ENCODE measurements around the gene C4A.
"Not testable (repeated sequence)": the region's sequence is repeated elsewhere in the genome, so short reads cannot be mapped to it uniquely, and the experiment has no call there.

Gene C4A

GRCh38 chr6:31958741-31959739, 22.8 kb upstream of the C4A start, which contains the start of the genes NELFE and SKIC2:
Gene NELFE, minus strand, starts transcription at chr6:31958971. Its CDS starts 525 bp downstream, at chr6:31958446.
Gene SKIC2, plus strand, starts transcription at chr6:31959175. Its CDS starts 18 bp downstream, at chr6:31959193.
- DNase-seq (ENCODE audit: low read depth in 3 of 3, low spot score in 1 of 3), result peak; percentile 94 to 95 (median 95)

- DNase-seq (ENCODE audit: low read depth in 3 of 3, low spot score in 1 of 3), result no peak
Measured at GRCh38 chr6:31961616-31962015, 20.2 kb upstream of the C4A start.

GRCh38 chr6:31963921-31964320, 17.9 kb upstream of the C4A start:
- DNase-seq (ENCODE audit: low read depth in 3 of 3, low spot score in 1 of 3), result no peak

GRCh38 chr6:31965700-31966099, 16.2 kb upstream of the C4A start:
- DNase-seq (ENCODE audit: low read depth in 3 of 3, low spot score in 1 of 3), result no peak

GRCh38 chr6:31966506-31966905, 15.4 kb upstream of the C4A start:
- DNase-seq (ENCODE audit: low read depth in 3 of 3, low spot score in 1 of 3), result no peak

GRCh38 chr6:31966997-31967925, 14.6 kb upstream of the C4A start:
- DNase-seq (ENCODE audit: low read depth in 3 of 3, low spot score in 1 of 3), result no peak

GRCh38 chr6:31967926-31968320, 13.9 kb upstream of the C4A start:
- no peak for DNase-seq (ENCODE audit: low read depth in 3 of 3, low spot score in 1 of 3)

- no peak for DNase-seq (ENCODE audit: low read depth in 3 of 3, low spot score in 1 of 3)
Measured at GRCh38 chr6:31968326-31968725, 13.5 kb upstream of the C4A start.

- DNase-seq (ENCODE audit: low read depth in 3 of 3, low spot score in 1 of 3), result no peak
Measured at GRCh38 chr6:31968791-31969711, 12.8 kb upstream of the C4A start.

- DNase-seq (ENCODE audit: low read depth in 3 of 3, low spot score in 1 of 3), result no peak
Measured at GRCh38 chr6:31969712-31970603, 11.9 kb upstream of the C4A start.

- no peak for DNase-seq (ENCODE audit: low read depth in 3 of 3, low spot score in 1 of 3)
Measured at GRCh38 chr6:31970604-31971271, 11.1 kb upstream of the C4A start.

- no peak for DNase-seq (ENCODE audit: low read depth in 3 of 3, low spot score in 1 of 3)
Measured at GRCh38 chr6:31971279-31971992, 10.4 kb upstream of the C4A start.

GRCh38 chr6:31971993-31972708, 9.7 kb upstream of the C4A start, which contains the start of gene DXO:
Gene DXO, minus strand, starts transcription at chr6:31972138. Its CDS starts 463 bp downstream, at chr6:31971675.
- peak; percentile 88 to 90 (median 90) for DNase-seq (ENCODE audit: low read depth in 3 of 3, low spot score in 1 of 3)

- DNase-seq (ENCODE audit: low read depth in 3 of 3, low spot score in 1 of 3), result no peak
Measured at GRCh38 chr6:31972709-31973350, 9.0 kb upstream of the C4A start.

- DNase-seq (ENCODE audit: low read depth in 3 of 3, low spot score in 1 of 3), result not testable (repeated sequence)
Measured at GRCh38 chr6:31976065-31976464, 5.8 kb upstream of the C4A start.

GRCh38 chr6:31977816-31978431, 3.9 kb upstream of the C4A start:
- no peak for DNase-seq (ENCODE audit: low read depth in 3 of 3, low spot score in 1 of 3)

Measured in stimulated activated CD4-positive, alpha-beta T cell treated with anti-CD3 and anti-CD28 coated beads, TNF-alpha, amount 100 ng/mL, for 1 hour (primary cell).